HEK293T (cell line): Measurements from ENCODE around the gene COL5A1.

ENCODE experiments used
- FOXA1 ChIP-seq: fragments of 450-650 bp; IDR thresholded peaks from 2 replicates; pipeline ENCODE4 v1.6.1; 2016; ENCODE audit warnings: mild to moderate bottlenecking
- FOXM1 ChIP-seq: fragments of 450-650 bp; IDR thresholded peaks from 2 replicates; pipeline ENCODE4 v1.6.1; 2017; ENCODE audit warnings: mild to moderate bottlenecking, borderline replicate concordance
- HDGF ChIP-seq: fragments of 450-650 bp; IDR thresholded peaks from 2 replicates; pipeline ENCODE4 v1.6.1; 2017; ENCODE audit warnings: antibody characterized with exemption, borderline replicate concordance
- LEF1 ChIP-seq: fragments of 450-650 bp; IDR thresholded peaks from 2 replicates; pipeline ENCODE4 v1.6.1; 2017; ENCODE audit warnings: mild to moderate bottlenecking, borderline replicate concordance
- SP1 ChIP-seq: fragments of 450-650 bp; IDR thresholded peaks from 2 replicates; pipeline ENCODE4 v1.6.1; 2017
- SUZ12 ChIP-seq: fragments of 450-650 bp; IDR thresholded peaks from 2 replicates; pipeline ENCODE4 v1.6.1; 2016; ENCODE audit warnings: mild to moderate bottlenecking
- ZNF384 ChIP-seq: fragments of 450-650 bp; IDR thresholded peaks from 2 replicates; pipeline ENCODE4 v1.6.1; 2016

- TF ChIP-seq ZNF384, result no peak
- no peak for TF ChIP-seq FOXA1
- TF ChIP-seq LEF1, result no peak
- TF ChIP-seq FOXM1, result no peak
- TF ChIP-seq SP1, result no peak
- TF ChIP-seq SUZ12, result no peak
- TF ChIP-seq HDGF, result no peak
Measured at GRCh38 chr9:134870301-134870694, 228.7 kb downstream of the COL5A1 start.
